Muscle of leg (tissue), 16 donors: ENCODE data around the gene RAB40B. TPM values are rescaled to one million over a fixed set of nuclear protein-coding genes. Genes with fewer than 3 reads are reported as not detected.
"Not testable (repeated sequence)": the region's sequence is repeated elsewhere in the genome, so short reads cannot be mapped to it uniquely, and the experiment has no call there.

Experiments used
- DNase-seq: peaks from one replicate; pipeline ENCODE4 v3.0.0; 2013
- H3K27ac ChIP-seq: one replicate; pipeline ENCODE4 v1.5.1; 2013; ENCODE audit warnings: mild to moderate bottlenecking, low read length, control low read depth
- H3K27me3 ChIP-seq: one replicate; pipeline ENCODE4 v1.6.1; 2013; ENCODE audit warnings: low read length; ENCODE audit not compliant: control insufficient read depth, insufficient read depth
- H3K36me3 ChIP-seq: one replicate; pipeline ENCODE4 v1.6.1; 2013; ENCODE audit warnings: low read length; ENCODE audit not compliant: control insufficient read depth, insufficient read depth
- H3K4me1 ChIP-seq: one replicate; pipeline ENCODE4 v1.6.1; 2013; ENCODE audit warnings: low read length; ENCODE audit not compliant: control insufficient read depth, insufficient read depth
- H3K4me3 ChIP-seq: one replicate; pipeline ENCODE4 v1.5.1; 2013; ENCODE audit warnings: low read length, control low read depth
- H3K9me3 ChIP-seq: replicated peaks from 2 replicates; pipeline ENCODE4 v1.6.1; 2013; ENCODE audit warnings: low read depth, low read length; ENCODE audit not compliant: control insufficient read depth
- WGBS: methylation state at CpG from one replicate; pipeline ENCODE4 v1.1.5; 2013; ENCODE audit warnings: missing lambda C conversion rate; ENCODE audit not compliant: insufficient coverage; 5-methylcytosine and 5-hydroxymethylcytosine counted together
- long read RNA-seq, 11 donors: transcript quantifications; one replicate each; lab custom pipeline, GENCODE V29; 2026
- polyA plus RNA-seq, 8 donors: library from polyadenylated mRNA; unstranded; fragments of 120-200 nt; gene quantifications; one replicate each; pipeline versions ENCODE4 v1.2.1 to v1.2.3, GENCODE V29; 2013; ENCODE audit warnings: inconsistent platforms in 1 of 8, low replicate concordance in 1 of 8; ENCODE audit not compliant: insufficient read length in 8 of 8, insufficient read depth in 1 of 8
- total RNA-seq: library from RNA; stranded (reverse); fragments of 120-200 nt; gene quantifications from one replicate; pipeline ENCODE4 v1.2.4, GENCODE V29; 2013

Gene RAB40B, protein sequence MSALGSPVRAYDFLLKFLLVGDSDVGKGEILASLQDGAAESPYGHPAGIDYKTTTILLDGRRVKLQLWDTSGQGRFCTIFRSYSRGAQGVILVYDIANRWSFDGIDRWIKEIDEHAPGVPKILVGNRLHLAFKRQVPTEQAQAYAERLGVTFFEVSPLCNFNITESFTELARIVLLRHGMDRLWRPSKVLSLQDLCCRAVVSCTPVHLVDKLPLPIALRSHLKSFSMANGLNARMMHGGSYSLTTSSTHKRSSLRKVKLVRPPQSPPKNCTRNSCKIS
- total RNA-seq (28.2 TPM), polyA plus RNA-seq (10 to 100 TPM; 43.9 to 68.2 (median 50.3) TPM)
- long read RNA-seq, donor 1, transcript RAB40B-211 (1 exons, 2,522 nt) = minor isoform, 8 of 25 reads
- long read RNA-seq, donor 1, transcript RAB40B-206 (6 exons, 3,859 nt) = major isoform, 11 of 25 reads
- long read RNA-seq, donor 1, partial matches to known transcripts = 0 of 25 reads
- long read RNA-seq, donor 1, other reads (novel, unspliced or antisense) = 5 of 25 reads
- long read RNA-seq, donor 2, partial matches to known transcripts = 0 of 5 reads
- long read RNA-seq, donor 2, other reads (novel, unspliced or antisense) = 0 of 5 reads
- long read RNA-seq, donor 3, transcript RAB40B-211 (1 exons, 2,522 nt) = minor isoform, 21 of 95 reads
- long read RNA-seq, donor 3, transcript RAB40B-206 (6 exons, 3,859 nt) = major isoform, 71 of 95 reads
- long read RNA-seq, donor 3, partial matches to known transcripts = 0 of 95 reads
- long read RNA-seq, donor 3, other reads (novel, unspliced or antisense) = 0 of 95 reads
- long read RNA-seq, donor 4, transcript RAB40B-206 (6 exons, 3,859 nt) = major isoform, 22 of 31 reads
- long read RNA-seq, donor 4, transcript RAB40B-211 (1 exons, 2,522 nt) = minor isoform, 6 of 31 reads
- long read RNA-seq, donor 4, partial matches to known transcripts = 0 of 31 reads
- long read RNA-seq, donor 4, other reads (novel, unspliced or antisense) = 0 of 31 reads
- long read RNA-seq, donor 5, transcript RAB40B-211 (1 exons, 2,522 nt) = minor isoform, 39 of 106 reads
- long read RNA-seq, donor 5, transcript RAB40B-206 (6 exons, 3,859 nt) = major isoform, 58 of 106 reads
- long read RNA-seq, donor 5, partial matches to known transcripts = 0 of 106 reads
- long read RNA-seq, donor 5, other reads (novel, unspliced or antisense) = 0 of 106 reads
- long read RNA-seq, donor 6, transcript RAB40B-206 (6 exons, 3,859 nt) = major isoform, 50 of 91 reads
- long read RNA-seq, donor 6, transcript RAB40B-208 (2 exons, 517 nt) = minor isoform, 6 of 91 reads
- long read RNA-seq, donor 6, transcript RAB40B-211 (1 exons, 2,522 nt) = minor isoform, 32 of 91 reads
- long read RNA-seq, donor 6, partial matches to known transcripts = 0 of 91 reads
- long read RNA-seq, donor 6, other reads (novel, unspliced or antisense) = 0 of 91 reads
- long read RNA-seq, donor 7, transcript RAB40B-206 (6 exons, 3,859 nt) = minor isoform, 19 of 56 reads
- long read RNA-seq, donor 7, transcript RAB40B-211 (1 exons, 2,522 nt) = major isoform, 30 of 56 reads
- long read RNA-seq, donor 7, partial matches to known transcripts = 0 of 56 reads
- long read RNA-seq, donor 7, other reads (novel, unspliced or antisense) = 0 of 56 reads
- long read RNA-seq, donor 8, transcript RAB40B-206 (6 exons, 3,859 nt) = minor isoform, 8 of 26 reads
- long read RNA-seq, donor 8, transcript RAB40B-211 (1 exons, 2,522 nt) = major isoform, 16 of 26 reads
- long read RNA-seq, donor 8, partial matches to known transcripts = 0 of 26 reads
- long read RNA-seq, donor 8, other reads (novel, unspliced or antisense) = 0 of 26 reads
- long read RNA-seq, donor 9, transcript RAB40B-206 (6 exons, 3,859 nt) = minor isoform, 24 of 61 reads
- long read RNA-seq, donor 9, transcript RAB40B-211 (1 exons, 2,522 nt) = major isoform, 32 of 61 reads
- long read RNA-seq, donor 9, partial matches to known transcripts = 0 of 61 reads
- long read RNA-seq, donor 9, other reads (novel, unspliced or antisense) = 0 of 61 reads
- long read RNA-seq, donor 10, transcript RAB40B-211 (1 exons, 2,522 nt) = minor isoform, 34 of 79 reads
- long read RNA-seq, donor 10, transcript RAB40B-206 (6 exons, 3,859 nt) = major isoform, 39 of 79 reads
- long read RNA-seq, donor 10, partial matches to known transcripts = 5 of 79 reads
- long read RNA-seq, donor 10, other reads (novel, unspliced or antisense) = 0 of 79 reads
- long read RNA-seq, donor 11, transcript RAB40B-211 (1 exons, 2,522 nt) = major isoform, 27 of 41 reads
- long read RNA-seq, donor 11, transcript RAB40B-206 (6 exons, 3,859 nt) = minor isoform, 14 of 41 reads
- long read RNA-seq, donor 11, partial matches to known transcripts = 0 of 41 reads
- long read RNA-seq, donor 11, other reads (novel, unspliced or antisense) = 0 of 41 reads

DNA sequence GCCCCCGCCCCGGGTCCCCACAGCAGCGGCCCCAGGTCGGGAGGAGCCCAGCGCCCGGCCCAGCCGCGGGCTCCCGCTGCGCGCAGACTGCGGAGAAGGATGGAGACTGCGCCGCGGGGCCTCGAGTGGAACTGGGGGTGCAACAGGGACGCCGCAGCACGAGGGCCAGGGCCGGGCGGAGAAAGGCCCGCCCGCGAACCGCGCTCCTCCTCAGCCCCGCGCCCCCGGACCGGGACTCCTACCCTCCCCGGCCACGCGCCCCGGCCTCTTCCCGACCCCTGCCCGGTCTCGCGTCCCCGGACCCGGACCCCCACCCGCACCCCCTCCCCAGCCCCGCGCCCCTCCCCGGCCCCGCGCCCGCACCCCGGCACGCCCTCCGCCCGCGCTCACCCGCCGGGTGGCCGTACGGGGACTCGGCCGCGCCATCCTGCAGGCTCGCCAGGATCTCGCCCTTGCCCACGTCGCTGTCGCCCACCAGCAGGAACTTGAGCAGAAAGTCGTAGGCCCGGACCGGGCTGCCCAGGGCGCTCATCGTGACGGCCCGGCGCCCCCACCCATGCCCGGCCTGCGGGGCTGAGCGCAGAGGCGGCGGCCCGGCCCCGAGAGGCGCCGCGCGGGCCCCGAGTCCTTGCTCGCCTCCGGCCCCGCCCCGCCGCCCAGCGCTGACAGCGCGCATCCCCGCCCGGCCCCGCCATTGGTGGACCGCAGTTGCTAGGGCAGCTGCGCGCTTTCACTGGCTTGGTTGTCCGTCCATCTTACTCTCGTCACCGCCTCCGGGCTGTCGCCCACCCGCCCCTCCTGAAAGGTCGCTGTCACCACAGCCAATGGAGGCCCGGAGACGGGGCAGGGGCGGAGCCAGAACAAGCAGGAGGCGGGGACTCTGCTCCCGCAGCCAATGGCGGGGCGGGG is at the start of gene RAB40B:
Gene RAB40B, minus strand, starts transcription at position 634 of the 909 bp plus-strand sequence. Its CDS starts 102 bp downstream, at position 532.
- Histone ChIP-seq H3K4me3 (peak within 1 kb of the TSS; percentile 72), H3K27ac (peak within 1 kb of the TSS; percentile 13)

DNA sequence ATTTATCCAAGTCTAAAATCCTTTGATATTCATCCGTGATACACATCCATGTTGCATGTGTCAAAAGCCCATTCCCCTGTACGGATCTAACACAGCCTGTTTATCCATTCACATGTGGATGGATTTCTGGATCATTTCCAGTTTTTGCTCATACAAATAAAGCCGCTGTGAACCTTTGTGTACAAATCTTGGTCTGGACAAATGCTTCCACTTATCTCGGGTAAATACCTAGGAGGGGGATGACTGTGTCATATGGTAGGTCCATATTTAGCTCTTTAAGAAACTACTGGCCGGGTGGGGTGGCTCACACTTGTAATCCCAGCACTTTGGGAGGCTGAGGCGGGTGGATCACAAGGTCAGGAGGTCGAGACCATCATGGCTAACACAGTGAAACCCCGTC is 47.0 kb upstream of the RAB40B start:
- Histone ChIP-seq H3K9me3 (peaks cover 33% of the 10 kb centered on the region), H3K27ac (no peak overlapping the region), H3K36me3 (peaks cover 37% of the 10 kb centered on the region), H3K27me3 (no peaks in the 10 kb centered on the region), H3K4me3 (no peak overlapping the region), H3K4me1 (no peaks in the 10 kb centered on the region)
- WGBS = 38% methylated on average over 2 of the region's 8 CpGs
- no peak for DNase-seq

More for the DNA sequence above, at the start of gene RAB40B:
- DNase-seq = peak; percentile 99
- peaks cover 9% of the 10 kb centered on the region for H3K9me3 ChIP-seq
- peaks cover 34% of the 10 kb centered on the region for H3K4me1 ChIP-seq
- H3K27me3 ChIP-seq = peaks cover 10% of the 10 kb centered on the region
- peaks cover 5% of the 10 kb centered on the region for H3K36me3 ChIP-seq
- under 1% methylated on average over 98 of the region's 112 CpGs for WGBS

DNA sequence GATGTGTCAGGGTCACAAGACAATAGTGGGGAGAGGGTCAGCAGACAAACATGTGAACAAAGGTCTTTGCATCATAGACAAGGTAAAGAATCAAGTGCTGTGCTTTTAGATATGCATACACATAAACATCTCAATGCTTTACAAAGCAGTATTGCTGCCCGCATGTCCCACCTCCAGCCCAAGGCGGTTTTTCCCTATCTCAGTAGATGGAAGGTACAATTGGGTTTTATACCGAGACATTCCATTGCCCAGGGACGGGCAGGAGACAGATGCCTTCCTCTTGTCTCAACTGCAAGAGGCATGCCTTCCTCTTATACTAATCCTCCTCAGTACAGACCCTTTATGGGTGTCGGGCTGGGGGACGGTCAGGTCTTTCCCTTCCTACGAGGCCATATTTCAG is 46.2 kb upstream of the RAB40B start:
- H3K27me3 ChIP-seq, H3K4me1 ChIP-seq, H3K4me3 ChIP-seq, DNase-seq, H3K27ac ChIP-seq: not testable (repeated sequence)
- Histone ChIP-seq H3K9me3 (peaks cover 35% of the 10 kb centered on the region), H3K36me3 (peaks cover 45% of the 10 kb centered on the region)
- no CpG with 5 or more reads among the region's 7 CpGs for WGBS

DNA sequence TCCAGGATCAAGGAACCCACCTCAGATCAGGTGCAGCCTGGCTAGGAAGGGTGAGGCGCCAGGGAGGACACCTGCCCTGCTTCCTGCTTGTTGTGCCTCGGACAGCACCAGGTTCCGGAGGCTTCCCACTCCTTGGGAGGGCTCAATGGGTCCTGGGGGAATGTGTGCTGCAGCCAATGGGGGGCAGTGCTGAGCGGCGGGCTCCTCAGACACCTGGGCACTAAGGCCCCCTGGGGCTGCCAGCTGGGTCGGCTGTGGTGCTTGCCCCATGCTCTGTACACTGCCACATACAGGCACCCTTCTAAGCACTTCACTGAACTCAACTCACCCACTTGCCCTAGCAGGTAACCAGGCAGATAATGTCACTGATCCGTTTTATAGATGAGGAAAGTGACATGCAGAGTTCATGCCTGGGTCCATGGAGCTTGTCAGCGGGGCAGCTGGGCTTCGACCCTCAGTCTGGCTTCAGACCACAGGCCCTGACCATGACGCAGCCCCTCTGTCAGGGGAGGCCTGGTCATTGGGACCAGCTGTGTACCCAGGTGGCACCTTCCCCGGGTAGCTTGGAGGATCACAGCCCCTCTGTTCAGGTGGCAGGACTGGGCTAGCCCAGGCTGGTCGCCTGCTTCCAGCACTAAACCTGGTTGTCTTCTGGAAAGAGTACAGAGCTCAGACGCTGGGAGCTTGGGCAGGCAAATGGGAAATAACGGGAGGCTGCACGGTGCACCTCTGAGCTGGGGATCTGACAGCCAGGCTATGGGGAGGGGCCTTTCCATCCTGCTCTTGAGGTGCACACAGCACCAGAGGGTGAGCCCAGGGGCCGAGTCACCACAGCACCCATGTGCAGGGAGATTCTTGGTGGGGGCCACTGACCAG is 45.1 kb upstream of the RAB40B start:
- Histone ChIP-seq H3K4me3 (no peak overlapping the region), H3K9me3 (peaks cover 29% of the 10 kb centered on the region), H3K4me1 (no peaks in the 10 kb centered on the region), H3K27me3 (no peaks in the 10 kb centered on the region), H3K36me3 (peaks cover 40% of the 10 kb centered on the region), H3K27ac (no peak overlapping the region)
- DNase-seq = no peak
- WGBS = 93% methylated on average over 11 of the region's 16 CpGs

DNA sequence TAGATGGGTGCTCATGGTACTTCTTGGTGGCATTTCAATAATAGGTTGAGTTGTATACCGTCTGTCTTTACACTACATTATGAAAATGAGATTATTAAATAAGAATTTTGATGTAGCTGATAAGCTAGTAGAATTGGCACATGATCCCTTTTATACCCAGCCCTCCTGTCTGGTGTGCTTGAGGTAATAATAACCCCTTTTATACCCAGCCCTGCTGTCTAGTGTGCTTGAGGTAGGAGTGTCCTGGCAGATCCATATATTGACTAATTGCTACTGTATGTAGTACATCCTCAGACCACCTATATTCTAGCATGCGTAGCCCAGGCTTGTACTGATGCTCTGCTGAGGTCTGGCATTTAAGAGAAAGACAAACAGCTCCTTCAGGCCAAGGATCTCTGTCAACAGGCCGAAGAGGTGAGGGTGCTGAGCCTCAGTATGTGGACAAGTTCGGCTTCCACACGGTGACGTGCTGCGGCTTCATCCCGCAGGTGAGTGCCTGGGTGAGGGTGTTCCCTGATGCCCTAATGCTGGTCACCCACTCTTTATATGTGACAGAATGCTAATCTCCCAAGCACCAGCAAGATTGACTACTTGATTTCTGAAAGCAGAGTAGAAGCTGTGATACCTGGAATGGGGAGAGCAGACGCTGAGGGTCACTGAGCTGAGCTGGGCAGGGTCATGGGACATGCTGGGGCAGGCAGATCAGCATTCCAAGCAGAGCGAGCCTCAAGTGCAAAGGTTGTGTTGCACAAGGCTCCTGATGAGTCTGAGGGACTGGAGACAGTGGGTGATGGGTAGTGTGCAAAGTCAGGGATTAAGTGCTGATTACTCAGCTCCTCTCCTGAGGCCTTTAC is 42.6 kb upstream of the RAB40B start:
- no peak overlapping the region for H3K27ac ChIP-seq
- H3K9me3 ChIP-seq = peaks cover 18% of the 10 kb centered on the region
- H3K4me3 ChIP-seq = no peak overlapping the region
- 100% methylated on average over 2 of the region's 10 CpGs for WGBS
- DNase-seq = no peak
- peaks cover 45% of the 10 kb centered on the region for H3K36me3 ChIP-seq
- H3K27me3 ChIP-seq = no peaks in the 10 kb centered on the region
- peaks cover 7% of the 10 kb centered on the region for H3K4me1 ChIP-seq

DNA sequence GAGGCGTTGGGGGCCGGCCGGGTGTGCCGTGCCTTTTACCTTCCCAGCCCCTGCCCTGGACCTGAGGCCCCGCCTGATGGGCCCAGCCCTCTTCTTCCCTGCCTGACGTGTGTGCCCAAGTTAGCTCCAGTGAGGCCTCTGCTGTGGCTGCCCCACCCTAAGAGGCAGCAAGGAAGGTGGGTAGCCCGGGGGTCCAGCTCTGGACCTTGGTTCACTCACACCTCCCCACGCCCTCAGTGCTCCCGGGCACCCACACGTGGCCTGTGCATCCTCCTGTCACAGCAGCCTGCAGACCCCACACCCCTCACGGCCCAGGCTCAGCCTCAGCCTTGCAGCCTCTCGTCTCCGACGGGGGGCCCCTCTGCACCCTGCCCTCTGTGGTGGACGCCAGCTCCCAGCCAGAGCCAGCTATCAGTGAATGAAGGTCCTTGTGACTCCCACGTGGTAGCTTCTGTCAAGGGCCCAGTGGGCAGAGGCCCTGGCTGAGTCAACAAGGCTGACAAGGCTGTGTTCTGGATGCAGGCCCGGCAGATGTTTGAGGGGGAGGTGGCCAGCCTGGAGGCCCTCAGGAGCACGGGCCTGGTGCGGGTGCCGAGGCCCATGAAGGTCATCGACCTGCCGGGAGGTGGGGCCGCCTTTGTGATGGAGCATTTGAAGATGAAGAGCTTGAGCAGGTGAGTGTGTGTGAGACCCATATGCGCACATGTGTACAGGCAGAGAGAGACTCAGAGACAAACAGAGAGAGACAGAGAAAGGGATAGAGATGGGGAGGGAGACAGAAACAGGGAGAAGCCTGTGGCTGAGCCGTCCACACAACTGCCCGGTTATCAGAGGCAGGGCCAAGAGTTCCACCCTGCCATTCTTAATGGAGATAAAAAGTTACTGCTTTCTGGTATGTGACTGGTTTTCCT is 39.7 kb upstream of the RAB40B start:
- no peak overlapping the region for H3K4me3 ChIP-seq
- H3K27me3 ChIP-seq = no peaks in the 10 kb centered on the region
- H3K27ac ChIP-seq = no peak overlapping the region
- no peak for DNase-seq
- peaks cover 20% of the 10 kb centered on the region for H3K9me3 ChIP-seq
- H3K4me1 ChIP-seq = peaks cover 17% of the 10 kb centered on the region
- peaks cover 47% of the 10 kb centered on the region for H3K36me3 ChIP-seq
- 82% methylated on average over 22 of the region's 26 CpGs for WGBS
